ENCODE results near the gene SLC38A6. TPM values are rescaled to one million over a fixed set of nuclear protein-coding genes. Genes with fewer than 3 reads are reported as not detected.

SLC38A6 gene
- total RNA-seq, 2 donors from 2014 or later, result 9.9 to 18.2 TPM

GRCh38 chr14:60984196-60984595 is 3.2 kb downstream of the SLC38A6 start:
- no CpG with 5 or more reads among the region's 1 CpG for WGBS, 2 experiments (ENCODE audit: insufficient coverage in 1 of 2, insufficient read length in 1 of 2)
- TF ChIP-seq CTCF (conservative IDR thresholded peaks at IDR 0.05), result no peak
- no peaks in the 10 kb centered on the region for H3K9me3 Mint-ChIP-seq
- peaks cover 5% of the 10 kb centered on the region for H3K4me1 Mint-ChIP-seq
- DNase-seq, result no peak
- Histone ChIP-seq H3K36me3 (ENCODE audit: control insufficient read depth, insufficient read depth, low read length) (peaks cover 15% of the 10 kb centered on the region), H3K9ac (ENCODE audit: extremely low read depth, low read length, poor library complexity, severe bottlenecking) (no peak overlapping the region), H3K27me3 (ENCODE audit: control insufficient read depth, insufficient read depth, low read length, poor library complexity, severe bottlenecking) (no peaks in the 10 kb centered on the region), H3K4me3 (ENCODE audit: low read length) (no peak overlapping the region), H3K27ac (ENCODE audit: low read depth, low read length) (no peak overlapping the region), H3K4me1 (ENCODE audit: control insufficient read depth, insufficient read depth, low read length) (no peaks in the 10 kb centered on the region), H3K9me3 (ENCODE audit: control insufficient read depth, low read length) (no peaks in the 10 kb centered on the region)
- H3K27me3 Mint-ChIP-seq (ENCODE audit: insufficient read depth), result no peaks in the 10 kb centered on the region
- H3K36me3 Mint-ChIP-seq (ENCODE audit: low read depth), result peaks cover 5% of the 10 kb centered on the region
- no peak overlapping the region for H3K27ac Mint-ChIP-seq
- no peak overlapping the region for H3K4me3 Mint-ChIP-seq

- no peaks in the 10 kb centered on the region for H3K9me3 ChIP-seq (ENCODE audit: control insufficient read depth, low read length)
- no peak overlapping the region for H3K27ac ChIP-seq (ENCODE audit: low read depth, low read length)
- H3K9me3 Mint-ChIP-seq, result no peaks in the 10 kb centered on the region
- peaks cover 9% of the 10 kb centered on the region for H3K36me3 Mint-ChIP-seq (ENCODE audit: low read depth)
- peaks cover 17% of the 10 kb centered on the region for H3K36me3 ChIP-seq (ENCODE audit: control insufficient read depth, insufficient read depth, low read length)
- no peak for DNase-seq
- TF ChIP-seq CTCF (conservative IDR thresholded peaks at IDR 0.05), result no peak
- H3K4me3 Mint-ChIP-seq, result no peak overlapping the region
- H3K4me3 ChIP-seq (ENCODE audit: low read length), result no peak overlapping the region
- H3K27me3 Mint-ChIP-seq (ENCODE audit: insufficient read depth), result no peaks in the 10 kb centered on the region
- H3K27ac Mint-ChIP-seq, result no peak overlapping the region
- no peaks in the 10 kb centered on the region for H3K4me1 Mint-ChIP-seq
- H3K9ac ChIP-seq (ENCODE audit: extremely low read depth, low read length, poor library complexity, severe bottlenecking), result no peak overlapping the region
- H3K4me1 ChIP-seq (ENCODE audit: control insufficient read depth, insufficient read depth, low read length), result no peaks in the 10 kb centered on the region
- H3K27me3 ChIP-seq (ENCODE audit: control insufficient read depth, insufficient read depth, low read length, poor library complexity, severe bottlenecking), result no peaks in the 10 kb centered on the region
- WGBS, 2 experiments (ENCODE audit: insufficient coverage in 1 of 2, insufficient read length in 1 of 2), result no CpG with 5 or more reads among the region's 2 CpGs
Measured at GRCh38 chr14:60986500-60986899, 5.5 kb downstream of the SLC38A6 start.

GRCh38 chr14:60989599-60989998 is 8.6 kb downstream of the SLC38A6 start:
- Mint-ChIP-seq H3K27ac (no peak overlapping the region), H3K4me1 (no peaks in the 10 kb centered on the region), H3K4me3 (no peak overlapping the region), H3K36me3 (ENCODE audit: low read depth) (peaks cover 15% of the 10 kb centered on the region), H3K9me3 (no peaks in the 10 kb centered on the region), H3K27me3 (ENCODE audit: insufficient read depth) (no peaks in the 10 kb centered on the region)
- DNase-seq, result no peak
- Histone ChIP-seq H3K9me3 (ENCODE audit: control insufficient read depth, low read length) (no peaks in the 10 kb centered on the region), H3K9ac (ENCODE audit: extremely low read depth, low read length, poor library complexity, severe bottlenecking) (no peak overlapping the region), H3K4me1 (ENCODE audit: control insufficient read depth, insufficient read depth, low read length) (no peaks in the 10 kb centered on the region), H3K36me3 (ENCODE audit: control insufficient read depth, insufficient read depth, low read length) (peaks cover 19% of the 10 kb centered on the region), H3K27ac (ENCODE audit: low read depth, low read length) (no peak overlapping the region), H3K4me3 (ENCODE audit: low read length) (no peak overlapping the region), H3K27me3 (ENCODE audit: control insufficient read depth, insufficient read depth, low read length, poor library complexity, severe bottlenecking) (no peaks in the 10 kb centered on the region)
- 92 to 94% methylated on average over 1 to 2 of the region's 2 CpGs for WGBS, 2 experiments (ENCODE audit: insufficient coverage in 1 of 2, insufficient read length in 1 of 2)
- no peak for TF ChIP-seq CTCF (conservative IDR thresholded peaks at IDR 0.05)

All from endodermal cell (in vitro differentiated cells).